Kidney tubule cell (primary cell): ENCODE data around the gene CDH16.
A peak's percentile ranks its signal among the peaks of the same experiment; 100 is the strongest.

Experiments used
- DNase-seq: peaks from one replicate; pipeline ENCODE4 v3.0.0-alpha.2; 2018; ENCODE audit warnings: low spot score

Gene CDH16

DNA sequence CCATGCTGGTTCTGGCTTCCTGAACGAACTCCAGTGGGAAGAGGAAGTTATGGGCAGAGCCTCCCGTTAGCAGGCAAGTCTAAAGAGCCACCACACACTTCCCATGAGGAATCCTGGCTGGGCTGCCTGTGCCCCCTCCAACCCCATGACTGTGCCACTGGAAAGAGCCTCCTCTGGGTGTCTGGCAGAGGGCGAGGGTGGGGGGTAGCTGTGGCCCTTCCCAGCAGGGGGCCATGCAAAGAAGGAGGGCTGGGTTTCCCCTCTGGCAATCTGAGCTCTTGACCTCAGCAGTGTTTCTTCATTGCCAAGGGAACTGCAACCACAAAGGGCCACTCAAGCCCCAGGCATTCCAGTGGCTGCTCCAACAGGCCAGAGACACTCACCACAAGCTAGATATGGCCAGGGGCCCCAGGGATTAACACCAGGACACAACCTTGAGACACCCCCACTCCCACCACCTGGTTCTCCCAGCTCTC, 8.3 kb upstream of the CDH16 start:
- peak; percentile 99 for DNase-seq

DNA sequence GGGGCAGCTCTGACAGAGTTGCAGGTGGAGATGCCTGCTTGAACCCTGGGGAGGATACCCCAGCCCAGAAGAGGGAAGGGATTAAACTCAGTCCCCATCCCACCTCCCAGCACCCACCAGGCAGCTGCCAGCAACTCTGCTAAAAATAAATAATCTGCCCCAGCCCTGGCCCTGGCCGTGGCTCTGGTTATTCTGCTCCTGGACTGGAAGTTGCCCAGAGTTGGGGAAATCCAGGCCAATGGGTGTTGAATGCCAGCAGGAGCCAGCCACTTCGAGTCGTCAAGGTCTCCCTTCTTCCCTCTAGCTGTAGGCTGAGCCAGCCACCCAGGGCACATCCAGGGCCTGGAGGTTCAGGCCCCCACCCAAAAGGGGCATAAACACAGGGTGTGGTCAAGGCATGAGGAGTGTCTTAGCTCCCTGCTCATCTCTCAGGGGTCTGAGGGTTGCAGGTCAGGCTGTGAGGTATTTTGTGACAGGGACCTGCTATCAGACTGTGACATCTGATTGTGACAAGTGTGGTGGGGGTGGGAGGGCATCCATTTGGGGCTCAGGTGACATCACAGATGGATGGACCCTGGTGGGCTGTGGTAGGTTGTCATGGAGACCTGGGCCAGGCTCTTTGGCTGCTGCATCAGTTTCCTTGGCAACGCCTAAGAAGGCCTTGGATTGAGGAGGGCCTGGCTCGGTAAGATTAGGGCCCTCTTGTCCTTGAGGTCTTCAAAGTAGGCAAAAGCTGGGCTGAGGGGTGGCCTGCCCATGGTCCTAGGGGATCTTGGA, 7.7 kb upstream of the CDH16 start:
- DNase-seq = peak; percentile 46

GRCh38 chr16:66925322-66925840, 6.7 kb upstream of the CDH16 start, which contains the start of gene RRAD:
Gene RRAD (minus strand): TSS chr16:66925535. CDS start chr16:66925179, 356 bp downstream.
- DNase-seq = peak; percentile 90

- DNase-seq = peak; percentile 54
Observed at GRCh38 chr16:66924527-66925321, 6.0 kb upstream of the CDH16 start.

DNA sequence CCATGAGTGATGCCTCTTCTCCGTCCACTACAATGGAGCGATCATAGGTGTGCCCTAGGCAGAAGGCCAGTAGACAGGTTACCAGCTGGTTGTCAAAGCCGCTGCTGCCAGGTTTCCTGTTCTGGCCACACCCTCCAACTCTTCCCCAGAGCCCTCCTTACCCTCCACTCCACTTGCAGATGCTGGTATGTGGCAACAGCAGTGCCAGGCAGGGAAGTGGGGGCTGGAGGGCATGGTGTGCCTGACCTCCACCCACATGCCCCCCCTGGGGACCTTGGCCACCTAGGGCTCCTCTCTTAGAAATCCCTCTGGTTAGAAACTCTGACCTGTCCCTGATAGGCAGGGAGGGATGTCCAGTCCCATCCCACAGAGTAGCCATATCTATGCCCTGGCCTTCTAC, 5.2 kb upstream of the CDH16 start:
- DNase-seq = peak; percentile 32

- DNase-seq = peak; percentile 35
Observed at GRCh38 chr16:66923247-66923731, 4.6 kb upstream of the CDH16 start.

DNA sequence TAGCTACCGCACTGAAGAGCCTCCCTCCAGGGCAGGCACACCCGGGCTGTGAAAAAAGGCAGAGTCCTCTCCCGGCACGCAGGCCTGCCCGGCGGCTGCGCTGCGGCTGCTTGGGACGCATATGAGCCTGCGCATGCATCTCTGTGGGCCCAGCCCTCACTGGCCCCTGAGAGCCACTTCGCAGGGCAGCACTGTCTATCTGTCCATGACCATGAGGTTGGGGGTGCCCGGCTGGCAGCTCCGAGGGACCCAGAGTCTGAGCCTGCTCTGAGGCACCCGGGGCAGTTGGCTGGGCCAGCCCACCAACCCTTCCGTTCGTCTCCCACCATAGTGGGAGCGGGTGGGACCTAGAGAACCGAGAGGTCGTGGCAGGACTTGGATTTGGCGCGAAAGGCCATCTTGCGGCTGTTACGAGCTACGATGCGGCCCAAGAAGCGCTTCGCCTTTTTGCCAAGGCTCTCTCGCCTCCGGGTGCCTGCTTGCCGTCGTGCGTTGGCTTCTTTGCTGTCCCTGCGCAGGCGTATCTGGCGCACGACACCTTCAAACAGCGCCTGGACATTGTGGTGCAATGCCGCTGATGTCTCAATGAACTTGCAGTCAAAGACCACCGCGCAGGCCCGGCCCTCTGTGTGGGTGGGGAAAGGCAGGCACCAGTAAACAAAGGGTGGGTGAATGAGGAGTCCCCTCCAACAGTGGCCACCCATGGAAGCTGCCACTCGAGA, 3.2 kb upstream of the CDH16 start:
- DNase-seq = no peak

DNA sequence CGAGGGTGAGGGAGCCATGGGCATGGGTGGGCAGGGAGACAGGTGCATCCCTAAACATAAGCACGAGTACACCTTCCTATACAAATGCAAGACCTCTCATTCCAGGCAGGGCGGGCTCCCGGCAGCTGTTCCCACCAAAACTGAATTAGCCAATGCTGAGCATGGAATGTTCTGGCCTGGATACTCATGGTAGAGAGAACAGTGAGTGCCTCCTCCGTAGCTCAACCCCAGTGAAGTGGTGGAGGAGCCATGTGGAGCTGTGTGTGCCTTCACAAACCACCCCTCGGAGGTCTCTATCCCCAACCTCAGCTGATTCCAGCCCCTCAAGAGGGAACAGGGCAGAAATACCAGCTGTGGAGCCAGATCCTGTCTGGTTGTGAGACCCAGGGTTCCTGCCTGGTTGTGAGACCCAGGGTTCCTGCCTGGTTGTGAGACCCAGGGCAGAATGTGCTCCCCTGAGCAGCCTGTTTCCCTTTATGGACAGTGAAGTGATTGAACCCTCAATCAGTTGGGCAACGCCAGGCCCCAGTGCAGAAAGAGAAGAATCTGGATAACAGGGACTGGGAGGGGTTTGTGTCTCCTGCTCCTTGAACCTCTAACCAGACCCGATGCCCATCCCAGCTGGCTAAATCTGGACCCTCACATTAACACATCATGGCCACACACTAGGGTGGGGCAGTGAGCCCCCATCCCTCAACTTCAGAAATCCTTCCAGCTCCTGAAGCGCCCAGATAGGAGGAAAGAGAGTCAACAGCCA, 2.4 kb upstream of the CDH16 start:
- DNase-seq = peak; percentile 10

DNA sequence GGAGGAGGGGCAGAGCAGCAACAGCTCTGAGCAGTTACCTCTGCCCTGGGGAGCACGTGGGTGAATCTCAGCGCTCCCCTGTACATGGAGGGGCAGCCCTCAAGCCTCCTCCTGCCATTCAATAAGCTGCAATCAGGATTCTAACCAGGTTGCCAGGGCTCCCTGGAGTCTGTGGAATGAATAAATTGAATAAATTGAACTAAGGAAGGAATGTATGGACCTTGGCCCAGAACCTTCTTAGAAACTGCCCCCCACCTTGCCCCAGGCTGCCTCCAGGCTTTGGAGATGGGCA, 1.6 kb upstream of the CDH16 start:
- DNase-seq = no peak

- DNase-seq = peak; percentile 26
Observed at GRCh38 chr16:66919569-66920298, 1.0 kb upstream of the CDH16 start.

- no peak for DNase-seq
Observed at GRCh38 chr16:66918355-66918754, 330 bp downstream of the CDH16 start.

DNA sequence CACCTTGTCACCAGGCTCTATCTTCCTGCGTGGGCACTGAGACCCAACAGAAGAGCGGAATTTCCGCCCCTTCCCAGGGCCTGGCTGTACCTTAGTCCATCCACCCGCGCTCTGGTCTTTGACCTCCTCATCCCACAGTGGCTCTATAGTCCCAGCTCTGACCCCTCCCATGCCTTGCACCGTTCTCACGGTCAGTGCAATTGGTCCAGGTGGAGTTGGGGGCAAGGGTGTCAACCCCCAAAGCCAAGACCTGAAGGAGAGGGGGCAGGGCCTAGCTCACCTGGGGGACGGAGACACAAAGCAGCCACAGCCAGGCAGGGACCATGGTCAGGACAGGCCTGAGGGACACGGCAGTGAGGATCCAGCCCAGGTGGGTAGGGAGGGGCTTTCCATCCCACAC, 944 bp downstream of the CDH16 start:
- no peak for DNase-seq

- no peak for DNase-seq
Observed at GRCh38 chr16:66916518-66916917, 2.2 kb downstream of the CDH16 start.

GRCh38 chr16:66915041-66915440, 3.6 kb downstream of the CDH16 start:
- DNase-seq = no peak

DNA sequence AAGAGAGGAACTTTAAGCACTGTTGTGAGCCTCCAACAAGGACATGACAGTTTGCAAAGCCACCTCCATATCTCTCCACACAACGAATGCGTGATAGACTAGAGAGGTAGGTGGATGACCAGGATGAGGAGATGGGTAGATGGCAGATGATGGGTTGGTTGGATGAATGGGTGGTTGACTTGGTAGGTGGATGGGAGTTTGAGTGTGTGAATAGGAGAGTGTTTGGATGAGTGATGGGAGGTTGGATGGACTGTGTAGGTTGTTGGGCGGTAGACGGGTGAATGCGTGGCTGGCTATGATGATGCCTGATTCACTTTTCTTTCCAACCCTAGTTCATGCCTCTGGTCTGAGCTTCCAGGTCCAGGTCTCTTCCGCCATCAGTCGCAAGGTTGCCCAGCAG, 4.1 kb downstream of the CDH16 start:
- DNase-seq = no peak

DNA sequence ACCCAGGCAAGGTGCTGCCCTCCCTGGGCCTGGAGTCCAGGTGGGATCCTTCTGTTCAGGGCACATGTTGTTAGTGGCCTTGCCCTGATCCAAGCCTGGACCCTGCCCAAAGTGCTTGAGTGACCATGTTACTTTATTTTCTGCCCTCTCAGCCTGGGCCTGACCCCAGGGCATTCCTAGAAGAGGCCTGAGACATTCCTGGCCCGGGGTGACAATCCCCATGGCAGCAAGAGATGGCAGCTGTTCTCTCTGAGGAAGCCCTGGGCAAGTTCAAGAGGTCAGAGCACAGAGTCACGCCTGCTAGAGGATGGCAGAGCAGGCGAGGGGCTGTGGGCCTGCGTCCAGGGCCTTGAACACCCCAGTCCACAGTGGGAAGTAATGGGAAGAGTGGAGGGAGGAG, 5.0 kb downstream of the CDH16 start:
- no peak for DNase-seq

DNA sequence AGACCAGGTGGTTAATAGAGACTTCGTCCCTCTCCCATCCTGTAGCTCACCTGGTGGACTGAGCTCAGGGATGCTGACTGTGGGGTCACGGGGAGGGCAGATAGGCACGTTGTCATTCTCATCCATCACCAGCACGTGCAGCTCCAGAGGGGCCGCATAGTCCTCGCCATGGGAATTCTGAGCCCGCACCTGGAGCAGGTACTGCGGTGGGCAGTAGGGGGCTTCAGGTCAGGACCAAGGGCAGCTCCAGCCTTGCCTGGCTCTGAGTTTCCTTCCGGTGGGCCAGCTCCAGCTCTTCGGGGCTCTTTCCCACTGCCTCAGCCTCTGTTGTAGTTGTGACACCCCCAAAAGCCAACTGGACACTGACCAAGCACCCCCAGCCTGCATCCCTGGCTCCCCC, 5.6 kb downstream of the CDH16 start:
- DNase-seq = no peak

DNA sequence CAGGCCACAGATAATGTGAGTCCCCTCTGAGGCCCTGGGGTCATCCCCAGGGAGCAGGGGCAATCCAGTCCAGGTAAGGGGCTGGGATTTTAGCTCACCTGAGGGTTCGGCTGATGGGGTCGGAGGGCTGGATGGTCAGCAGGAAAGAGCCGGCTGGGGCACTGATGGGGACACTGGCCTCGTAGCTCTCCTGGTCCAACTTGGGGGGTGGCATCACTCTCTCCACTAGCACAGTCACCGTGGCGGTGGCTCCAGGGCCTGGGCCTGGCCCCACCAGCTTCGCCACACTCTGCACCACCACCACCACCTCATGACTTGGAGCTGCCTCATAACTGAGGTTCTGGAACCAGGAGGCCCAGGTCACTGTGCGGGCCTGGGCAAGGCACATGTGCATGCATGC, 6.9 kb downstream of the CDH16 start:
- no peak for DNase-seq

GRCh38 chr16:66911112-66911511, 7.6 kb downstream of the CDH16 start:
- DNase-seq = peak; percentile 41

GRCh38 chr16:66910175-66910940, 8.3 kb downstream of the CDH16 start:
- no peak for DNase-seq
